K562 (cell line): ENCODE data around the gene ITPR2.

Experiments
- BHLHE40 ChIP-seq: IDR thresholded peaks from 2 replicates; pipeline ENCODE4 v1.6.1; 2011; ENCODE audit warnings: low read length, improper control_type of control experiment
- CBX8 ChIP-seq: fragments of 200-600 bp; sonication (generic); IDR thresholded peaks from 2 replicates; pipeline ENCODE4 v1.6.1; 2012; ENCODE audit warnings: borderline replicate concordance, mixed run types, low read depth, mild to moderate bottlenecking, moderate library complexity, mixed read lengths, low read length, control low read depth, inconsistent platforms; ENCODE audit not compliant: poor library complexity, severe bottlenecking; ENCODE audit errors: extremely low read depth
- ETV6 ChIP-seq, 3 experiments: fragments of 150-350 bp in 1 of 3; sonication (generic) in 1 of 3; formaldehyde crosslinking in 1 of 3; IDR thresholded peaks; 2 replicates each; pipeline versions ENCODE4 v1.6.1 to v1.8.0; 2014 to 2022; ENCODE audit warnings: borderline replicate concordance in 2 of 3, low read depth in 2 of 3, antibody characterized with exemption in 1 of 3, low read length in 1 of 3, mild to moderate bottlenecking in 1 of 3, missing genetic modification reagents in 1 of 3
- FOXA3 ChIP-seq, 2 experiments: fragments of 450-650 bp in 1 of 2; sonication (generic) in 1 of 2; formaldehyde crosslinking; IDR thresholded peaks in 1 of 2; conservative IDR thresholded peaks in 1 of 2; 2 replicates each; pipeline versions ENCODE4 v1.4.0 to v1.8.0; 2020 to 2022; ENCODE audit warnings: mild to moderate bottlenecking in 2 of 2, missing genetic modification reagents in 1 of 2
- FOXJ3 ChIP-seq: sonication (generic); formaldehyde crosslinking; IDR thresholded peaks from 2 replicates; pipeline ENCODE4 v1.4.0; 2020; ENCODE audit warnings: mild to moderate bottlenecking, missing genetic modification reagents
- IRF1 ChIP-seq: sonication (generic); formaldehyde crosslinking; IDR thresholded peaks from 2 replicates; pipeline ENCODE4 v1.8.0; 2022; ENCODE audit warnings: missing genetic modification reagents, mild to moderate bottlenecking, borderline replicate concordance
- L3MBTL2 ChIP-seq: fragments of 450-650 bp; IDR thresholded peaks from 2 replicates; pipeline ENCODE4 v1.6.1; 2016; ENCODE audit warnings: mild to moderate bottlenecking, moderate library complexity
- MAX ChIP-seq: sonication (generic); formaldehyde crosslinking; IDR thresholded peaks from 2 replicates; pipeline ENCODE4 v1.9.0; 2022; ENCODE audit warnings: mild to moderate bottlenecking, missing genetic modification reagents
- TBP ChIP-seq: optimal IDR thresholded peaks from 2 replicates; pipeline ENCODE3; 2011; ENCODE audit warnings: low read depth, low read length, improper control_type of control experiment
- ZBTB1 ChIP-seq: sonication (generic); formaldehyde crosslinking; IDR thresholded peaks from 2 replicates; pipeline ENCODE4 v1.8.1; 2023; ENCODE audit warnings: missing genetic modification reagents, low read depth, mild to moderate bottlenecking, borderline replicate concordance
- ZNF41 ChIP-seq: fragments of 250-450 bp; sonication (Bioruptor Pico); conservative IDR thresholded peaks from 2 replicates; pipeline ENCODE4 v1.4.0; 2020; ENCODE audit warnings: mild to moderate bottlenecking
- ZNF551 ChIP-seq: fragments of 250-450 bp; sonication (Bioruptor Pico); IDR thresholded peaks from 2 replicates; pipeline ENCODE4 v1.5.0; 2021; ENCODE audit warnings: mild to moderate bottlenecking, moderate library complexity
- TF ChIP-seq, protein P1 (sequence below), 2 experiments: IDR thresholded peaks in 1 of 2; conservative IDR thresholded peaks in 1 of 2; 2 replicates each; pipeline ENCODE4 v1.6.1; 2016; ENCODE audit warnings: low read depth in 2 of 2, mild to moderate bottlenecking in 1 of 2, missing compliant biosample characterization in 1 of 2, missing genetic modification characterization in 1 of 2, moderate library complexity in 1 of 2

DNA sequence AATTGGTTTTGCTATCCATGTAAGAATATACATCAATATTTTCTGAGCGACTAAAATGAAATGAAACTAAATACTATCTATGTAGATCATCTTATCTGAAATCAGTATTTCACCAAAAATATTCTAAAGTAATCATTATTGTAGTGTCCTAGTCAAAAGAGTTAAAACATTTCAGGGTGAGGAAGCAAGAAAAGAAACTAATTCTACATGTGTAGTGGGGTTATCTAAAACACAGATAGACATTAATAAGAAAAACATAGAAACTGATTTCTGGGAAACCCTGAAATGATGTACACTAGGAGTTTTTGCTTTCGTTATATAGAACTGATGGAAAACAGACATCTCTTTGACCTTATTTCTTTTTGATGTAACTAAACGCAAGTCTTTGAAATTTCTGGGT, 379.7 kb downstream of the ITPR2 start:
- TF ChIP-seq MAX (no peak), TBP (no peak), IRF1 (CRISPR knock-in tag) (no peak), ZBTB1 (CRISPR knock-in tag) (no peak), ZNF41 (no peak), ZNF551 (CRISPR knock-in tag) (no peak), FOXJ3 (CRISPR knock-in tag) (no peak), FOXA3 (CRISPR knock-in tag; conservative IDR thresholded peaks at IDR 0.05 in 1 of 2, IDR thresholded peaks at IDR 0.05 in 1 of 2) (no peak), BHLHE40 (no peak), ETV6 (IDR thresholded peaks at IDR 0.05; ENCODE audit: borderline replicate concordance in 1 of 2, low read depth in 2 of 2, low read length in 1 of 2) (no peak), ETV6 (CRISPR knock-in tag; IDR thresholded peaks at IDR 0.05; ENCODE audit: borderline replicate concordance) (no peak), CBX8 (no peak), L3MBTL2 (no peak)
- TF ChIP-seq, protein P1, sequence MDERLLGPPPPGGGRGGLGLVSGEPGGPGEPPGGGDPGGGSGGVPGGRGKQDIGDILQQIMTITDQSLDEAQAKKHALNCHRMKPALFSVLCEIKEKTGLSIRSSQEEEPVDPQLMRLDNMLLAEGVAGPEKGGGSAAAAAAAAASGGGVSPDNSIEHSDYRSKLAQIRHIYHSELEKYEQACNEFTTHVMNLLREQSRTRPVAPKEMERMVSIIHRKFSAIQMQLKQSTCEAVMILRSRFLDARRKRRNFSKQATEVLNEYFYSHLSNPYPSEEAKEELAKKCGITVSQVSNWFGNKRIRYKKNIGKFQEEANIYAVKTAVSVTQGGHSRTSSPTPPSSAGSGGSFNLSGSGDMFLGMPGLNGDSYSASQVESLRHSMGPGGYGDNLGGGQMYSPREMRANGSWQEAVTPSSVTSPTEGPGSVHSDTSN (CRISPR knock-in tag; IDR thresholded peaks at IDR 0.05; ENCODE audit: low read depth): no peak
- TF ChIP-seq, protein P1 (tag; conservative IDR thresholded peaks at IDR 0.05; ENCODE audit: low read depth): no peak
